PC-9 (cell line): ENCODE data around the gene KDM4C. TPM values are rescaled to one million over a fixed set of nuclear protein-coding genes. Genes with fewer than 3 reads are reported as not detected.

Experiments
- BruUV-seq: library from RNA; stranded (reverse); fragments of 400-500 nt; replicated peaks from 2 replicates; lab custom pipeline; 2021; lab: Mats Ljungman, UMichigan
- CTCF ChIA-PET: fragments of 300-600 bp; sonication (Branson Sonifier 250); formaldehyde crosslinking; loops from one replicate; lab custom pipeline; 2022; ENCODE audit warnings: antibody characterized with exemption; lab: Charles Lee
- POLR2A ChIA-PET: fragments of 300-600 bp; sonication (Branson Sonifier 250); formaldehyde crosslinking; loops from one replicate; lab custom pipeline; 2022; ENCODE audit warnings: antibody characterized with exemption; ENCODE audit not compliant: unreplicated experiment; lab: Charles Lee
- DNase-seq, 2 experiments: peaks; one replicate each; pipeline versions ENCODE4 v3.0.0 to v3.0.0-alpha.2; 2015 to 2022; ENCODE audit warnings: mixed read lengths in 1 of 2
- H2AFZ ChIP-seq: fragments of 200-600 bp; sonication (generic); 2 replicates; pipeline ENCODE4 v1.8.1; 2017; ENCODE audit warnings: antibody characterized with exemption
- H3F3A ChIP-seq: fragments of 200-600 bp; sonication (generic); 2 replicates; pipeline ENCODE4 v1.8.1; 2017; ENCODE audit warnings: antibody characterized with exemption, mild to moderate bottlenecking, low read depth; ENCODE audit not compliant: insufficient read depth
- H3K27ac ChIP-seq: fragments of 200-600 bp; sonication (generic); 2 replicates; pipeline ENCODE4 v1.6.1; 2016; ENCODE audit warnings: mixed run types
- H3K27me3 ChIP-seq: fragments of 200-600 bp; sonication (generic); 2 replicates; pipeline ENCODE4 v1.6.1; 2016; ENCODE audit warnings: low read depth, mixed run types; ENCODE audit not compliant: insufficient read depth
- H3K36me3 ChIP-seq: fragments of 200-600 bp; sonication (generic); 2 replicates; pipeline ENCODE4 v1.6.1; 2016; ENCODE audit warnings: low read depth, mixed run types
- H3K4me1 ChIP-seq: fragments of 200-600 bp; sonication (generic); replicated peaks from 2 replicates; pipeline ENCODE4 v1.6.1; 2016; ENCODE audit warnings: mixed run types; ENCODE audit not compliant: insufficient read depth
- H3K4me2 ChIP-seq: fragments of 200-600 bp; sonication (generic); 2 replicates; pipeline ENCODE4 v1.6.1; 2017; ENCODE audit warnings: mixed run types
- H3K4me3 ChIP-seq: fragments of 200-600 bp; sonication (generic); 2 replicates; pipeline ENCODE4 v1.6.1; 2016; ENCODE audit warnings: mixed run types
- H3K79me2 ChIP-seq: fragments of 200-600 bp; sonication (generic); 2 replicates; pipeline ENCODE4 v1.6.1; 2017; ENCODE audit warnings: low read depth, mixed run types
- H3K9me2 ChIP-seq: fragments of 200-600 bp; sonication (generic); 2 replicates; pipeline ENCODE4 v1.8.1; 2017; ENCODE audit warnings: mild to moderate bottlenecking; ENCODE audit not compliant: insufficient read depth
- H3K9me3 ChIP-seq: fragments of 200-600 bp; sonication (generic); 2 replicates; pipeline ENCODE4 v1.8.1; 2016; ENCODE audit warnings: low read depth; ENCODE audit not compliant: insufficient read depth
- H4K20me1 ChIP-seq: fragments of 200-600 bp; sonication (generic); 2 replicates; pipeline ENCODE4 v1.8.1; 2017; ENCODE audit not compliant: insufficient read depth
- CTCF ChIP-seq: fragments of 200-600 bp; sonication (generic); conservative IDR thresholded peaks from 2 replicates; pipeline ENCODE4 v1.6.1; 2017; ENCODE audit warnings: mixed run types, antibody characterized with exemption, mild to moderate bottlenecking, moderate library complexity
- EZH2 ChIP-seq: fragments of 200-600 bp; sonication (generic); IDR thresholded peaks from 2 replicates; pipeline ENCODE4 v1.8.0; 2017; ENCODE audit warnings: antibody characterized with exemption, low read depth
- intact Hi-C: fragments of 100-400 bp; cut with micrococcal nuclease; formaldehyde crosslinking; loops from one replicate; pipeline ENCODE4 v1.10.0; 2022; ENCODE audit not compliant: unreplicated experiment
- total RNA-seq: library from RNA; stranded (reverse); gene quantifications from 2 replicates; pipeline ENCODE4 v1.2.3, GENCODE V29; 2021

Gene KDM4C
- total RNA-seq, 1 experiment from 2014 or later, result 12.9 TPM

DNA sequence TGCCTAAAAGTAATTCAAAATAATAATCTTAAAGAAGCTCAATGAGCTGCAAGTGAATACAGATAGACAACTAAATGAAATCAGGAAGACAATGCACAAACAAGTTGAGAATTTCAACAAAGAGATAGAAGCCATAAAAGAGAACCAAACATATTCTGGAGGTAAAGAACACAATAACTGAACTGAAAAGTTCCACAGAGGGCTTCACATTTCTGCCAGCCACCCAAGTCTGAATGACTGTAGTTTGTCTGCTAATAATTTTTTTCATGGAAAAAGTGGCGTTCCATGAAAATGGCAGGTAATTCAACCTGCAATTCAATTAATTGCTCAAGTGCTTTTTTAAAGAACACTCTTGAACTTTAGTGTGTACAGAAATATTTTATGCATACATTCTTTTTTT, 251.3 kb downstream of the KDM4C start:
- no peaks in the 10 kb centered on the region for H3K9me2 ChIP-seq
- POLR2A ChIA-PET, result no interaction called here
- CTCF ChIA-PET, result no interaction called here
- no peaks in the 10 kb centered on the region for H3K79me2 ChIP-seq
- H3K36me3 ChIP-seq, result no peaks in the 10 kb centered on the region
- H3K4me2 ChIP-seq, result no peak overlapping the region
- H3K4me3 ChIP-seq, result no peak overlapping the region
- H3K27me3 ChIP-seq, result no peaks in the 10 kb centered on the region
- intact Hi-C loops, result no loop called here
- no TSS peak for BruUV-seq
- H3F3A ChIP-seq, result no peaks in the 10 kb centered on the region
- no peaks in the 10 kb centered on the region for H3K9me3 ChIP-seq
- H3K4me1 ChIP-seq, result no peaks in the 10 kb centered on the region
- no peaks in the 10 kb centered on the region for H4K20me1 ChIP-seq
- H3K27ac ChIP-seq, result no peak overlapping the region
- no peak overlapping the region for H2AFZ ChIP-seq
- DNase-seq, result no peak
- TF ChIP-seq EZH2 (no peak), CTCF (no peak)

DNA sequence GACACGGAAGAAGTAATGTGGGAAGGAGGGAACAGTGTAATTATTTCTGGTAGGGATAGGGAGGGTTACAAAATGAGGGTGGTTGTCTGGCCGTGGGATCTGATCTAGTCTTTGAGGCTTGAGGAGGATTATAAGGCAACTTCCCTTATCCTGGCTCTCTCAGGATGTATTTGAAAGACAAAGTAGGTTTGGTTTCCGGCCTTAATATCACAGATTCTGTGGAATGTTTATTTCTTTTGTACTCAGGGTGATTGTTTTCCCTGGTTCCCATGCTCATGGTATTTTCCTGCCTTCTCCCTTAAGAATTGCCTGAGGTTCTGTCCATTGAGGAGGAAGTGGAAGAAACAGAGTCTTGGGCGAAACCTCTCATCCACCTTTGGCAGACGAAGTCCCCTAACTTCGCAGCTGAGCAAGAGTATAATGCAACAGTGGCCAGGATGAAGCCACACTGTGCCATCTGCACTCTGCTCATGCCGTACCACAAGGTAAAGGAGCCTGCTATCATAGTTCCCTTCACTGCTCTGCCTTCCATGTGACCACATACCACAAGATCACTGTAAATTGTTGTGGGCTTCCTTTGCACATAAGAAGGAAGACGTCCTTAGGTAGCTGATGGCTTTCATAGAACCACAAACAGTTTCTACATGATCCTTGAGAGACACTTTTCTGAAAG, 253.8 kb downstream of the KDM4C start:
- Histone ChIP-seq H3K79me2 (no peaks in the 10 kb centered on the region), H3K36me3 (no peaks in the 10 kb centered on the region), H3K27me3 (no peaks in the 10 kb centered on the region), H2AFZ (no peak overlapping the region), H3K4me3 (no peak overlapping the region), H3K9me2 (no peaks in the 10 kb centered on the region), H4K20me1 (no peaks in the 10 kb centered on the region), H3K9me3 (no peaks in the 10 kb centered on the region), H3K27ac (no peak overlapping the region), H3K4me1 (no peaks in the 10 kb centered on the region), H3F3A (no peaks in the 10 kb centered on the region), H3K4me2 (no peak overlapping the region)
- CTCF ChIA-PET, result no interaction called here
- DNase-seq, result no peak
- no TSS peak for BruUV-seq
- intact Hi-C loops, result no loop called here
- TF ChIP-seq EZH2 (no peak), CTCF (no peak)
- POLR2A ChIA-PET, result interaction anchor here (0.6 kb wide), 1 partner anchor 198 kb away, joined by 3 read pairs; no protein-coding TSS in a partner anchor

DNA sequence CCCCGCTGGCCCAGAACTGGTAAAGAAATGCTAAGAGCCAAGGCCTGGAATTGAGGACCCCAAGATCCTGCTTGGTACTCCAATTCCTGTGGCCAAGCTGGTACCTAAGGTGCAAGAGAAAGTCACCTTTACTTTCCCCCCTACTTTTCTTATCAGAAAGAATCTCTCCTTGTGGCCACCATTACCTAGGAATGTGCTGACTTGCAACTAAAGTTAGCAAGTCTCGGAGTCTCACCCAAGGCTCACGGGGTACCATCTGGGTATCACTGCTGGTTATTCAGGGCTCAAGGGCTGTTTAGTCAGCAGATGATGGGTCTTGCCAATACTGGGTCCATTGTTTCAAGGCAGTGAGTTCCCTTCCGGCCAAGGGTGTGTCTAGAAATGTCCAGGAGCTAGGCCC, 270.2 kb downstream of the KDM4C start:
- H3K36me3 ChIP-seq, result no peaks in the 10 kb centered on the region
- intact Hi-C loops, result no loop called here
- no peaks in the 10 kb centered on the region for H3K9me3 ChIP-seq
- no peaks in the 10 kb centered on the region for H3K9me2 ChIP-seq
- no peak overlapping the region for H3K4me3 ChIP-seq
- H4K20me1 ChIP-seq, result no peaks in the 10 kb centered on the region
- POLR2A ChIA-PET, result no interaction called here
- no TSS peak for BruUV-seq
- CTCF ChIA-PET, result no interaction called here
- no peaks in the 10 kb centered on the region for H3K79me2 ChIP-seq
- no peaks in the 10 kb centered on the region for H3K4me1 ChIP-seq
- no peak overlapping the region for H2AFZ ChIP-seq
- H3K27ac ChIP-seq, result no peak overlapping the region
- no peaks in the 10 kb centered on the region for H3F3A ChIP-seq
- H3K4me2 ChIP-seq, result no peak overlapping the region
- no peak for TF ChIP-seq EZH2
- TF ChIP-seq CTCF, result no peak
- DNase-seq, result no peak
- no peaks in the 10 kb centered on the region for H3K27me3 ChIP-seq
